ENCODE measurements around the gene KLHDC9. TPM values are rescaled to one million over a fixed set of nuclear protein-coding genes. Genes with fewer than 3 reads are reported as not detected.
"Not testable (repeated sequence)": the region's sequence is repeated elsewhere in the genome, so short reads cannot be mapped to it uniquely, and the experiment has no call there.

Gene KLHDC9
- total RNA-seq, 1 experiment from 2014 or later: 6.1 TPM

- not testable (repeated sequence) for H3K9me2 ChIP-seq (replicated peaks; ENCODE audit: insufficient read depth, low read length); H3K9ac ChIP-seq (ENCODE audit: low read length); H3K4me3 ChIP-seq (ENCODE audit: low read length); DNase-seq; H3K9me3 ChIP-seq (ENCODE audit: low read length); H3K4me2 ChIP-seq (ENCODE audit: low read depth, low read length, poor library complexity, severe bottlenecking); H4K20me1 ChIP-seq (ENCODE audit: insufficient read depth, low read depth, low read length); H2AFZ ChIP-seq (ENCODE audit: low read length); H3K27ac ChIP-seq (ENCODE audit: low read length); H3K27me3 ChIP-seq (ENCODE audit: low read length)
- Histone ChIP-seq H3K79me2 (ENCODE audit: low read length) (peaks cover 79% of the 10 kb centered on the region), H3K4me1 (ENCODE audit: low read length) (peaks cover 20% of the 10 kb centered on the region), H3K36me3 (ENCODE audit: insufficient read depth, low read length) (peaks cover 14% of the 10 kb centered on the region; the same call in 1 of the 2 replicates)
Observed at GRCh38 chr1:161063936-161064335, 34.2 kb upstream of the KLHDC9 start.

- not testable (repeated sequence) for H3K4me2 ChIP-seq (ENCODE audit: low read depth, low read length, poor library complexity, severe bottlenecking); H3K9ac ChIP-seq (ENCODE audit: low read length); H3K27ac ChIP-seq (ENCODE audit: low read length); H4K20me1 ChIP-seq (ENCODE audit: insufficient read depth, low read depth, low read length); H2AFZ ChIP-seq (ENCODE audit: low read length); DNase-seq; H3K27me3 ChIP-seq (ENCODE audit: low read length); H3K9me2 ChIP-seq (replicated peaks; ENCODE audit: insufficient read depth, low read length); H3K9me3 ChIP-seq (ENCODE audit: low read length); H3K4me3 ChIP-seq (ENCODE audit: low read length); H3K36me3 ChIP-seq (ENCODE audit: insufficient read depth, low read length)
- H3K4me1 ChIP-seq (ENCODE audit: low read length): peaks cover 28% of the 10 kb centered on the region
- H3K79me2 ChIP-seq (ENCODE audit: low read length): peaks cover 81% of the 10 kb centered on the region
Observed at GRCh38 chr1:161065681-161066080, 32.5 kb upstream of the KLHDC9 start.

GRCh38 chr1:161066694-161067093, 31.5 kb upstream of the KLHDC9 start:
- no peak overlapping the region for H2AFZ ChIP-seq (ENCODE audit: low read length)
- peaks cover 30% of the 10 kb centered on the region for H3K4me1 ChIP-seq (ENCODE audit: low read length)
- no peaks in the 10 kb centered on the region for H3K9me3 ChIP-seq (ENCODE audit: low read length)
- no peaks in the 10 kb centered on the region; the same call in 1 of the 2 replicates for H4K20me1 ChIP-seq (ENCODE audit: insufficient read depth, low read depth, low read length)
- H3K4me3 ChIP-seq (ENCODE audit: low read length): no peak overlapping the region
- H3K9me2 ChIP-seq (replicated peaks; ENCODE audit: insufficient read depth, low read length): no peaks in the 10 kb centered on the region
- no peak overlapping the region for H3K4me2 ChIP-seq (ENCODE audit: low read depth, low read length, poor library complexity, severe bottlenecking)
- no peak overlapping the region for H3K27ac ChIP-seq (ENCODE audit: low read length)
- no peak for DNase-seq
- peaks cover 9% of the 10 kb centered on the region; the same call in 1 of the 2 replicates for H3K36me3 ChIP-seq (ENCODE audit: insufficient read depth, low read length)
- H3K9ac ChIP-seq (ENCODE audit: low read length): no peak overlapping the region
- peaks cover 73% of the 10 kb centered on the region for H3K79me2 ChIP-seq (ENCODE audit: low read length)
- H3K27me3 ChIP-seq (ENCODE audit: low read length): no peaks in the 10 kb centered on the region

GRCh38 chr1:161068306-161069234, 29.6 kb upstream of the KLHDC9 start:
- Histone ChIP-seq H3K79me2 (ENCODE audit: low read length) (peaks cover 59% of the 10 kb centered on the region), H3K9me2 (replicated peaks; ENCODE audit: insufficient read depth, low read length) (no peaks in the 10 kb centered on the region), H3K9ac (ENCODE audit: low read length) (peak overlapping the region; percentile 99), H3K4me1 (ENCODE audit: low read length) (peaks cover 30% of the 10 kb centered on the region), H3K27me3 (ENCODE audit: low read length) (no peaks in the 10 kb centered on the region), H4K20me1 (ENCODE audit: insufficient read depth, low read depth, low read length) (no peaks in the 10 kb centered on the region; the same call in 1 of the 2 replicates), H3K4me2 (ENCODE audit: low read depth, low read length, poor library complexity, severe bottlenecking) (peak overlapping the region; percentile 98), H3K9me3 (ENCODE audit: low read length) (no peaks in the 10 kb centered on the region), H3K4me3 (ENCODE audit: low read length) (peak overlapping the region; percentile 97), H2AFZ (ENCODE audit: low read length) (no peak overlapping the region), H3K36me3 (ENCODE audit: insufficient read depth, low read length) (peaks cover 6% of the 10 kb centered on the region; the same call in 1 of the 2 replicates), H3K27ac (ENCODE audit: low read length) (peak overlapping the region; percentile 94)
- peak; percentile 88 for DNase-seq

GRCh38 chr1:161069241-161069640, 28.9 kb upstream of the KLHDC9 start:
- Histone ChIP-seq H3K79me2 (ENCODE audit: low read length) (peaks cover 53% of the 10 kb centered on the region), H3K9ac (ENCODE audit: low read length) (peak overlapping the region; percentile 99), H3K9me2 (replicated peaks; ENCODE audit: insufficient read depth, low read length) (no peaks in the 10 kb centered on the region), H3K36me3 (ENCODE audit: insufficient read depth, low read length) (peaks cover 6% of the 10 kb centered on the region; the same call in 1 of the 2 replicates), H3K27ac (ENCODE audit: low read length) (peak overlapping the region; percentile 94), H3K27me3 (ENCODE audit: low read length) (no peaks in the 10 kb centered on the region), H3K4me2 (ENCODE audit: low read depth, low read length, poor library complexity, severe bottlenecking) (peak overlapping the region; percentile 98), H4K20me1 (ENCODE audit: insufficient read depth, low read depth, low read length) (no peaks in the 10 kb centered on the region; the same call in 1 of the 2 replicates), H3K4me1 (ENCODE audit: low read length) (peaks cover 30% of the 10 kb centered on the region), H2AFZ (ENCODE audit: low read length) (no peak overlapping the region), H3K4me3 (ENCODE audit: low read length) (peak overlapping the region; percentile 97), H3K9me3 (ENCODE audit: low read length) (no peaks in the 10 kb centered on the region)
- peak; percentile 58 for DNase-seq

- DNase-seq: peak; percentile 96
- Histone ChIP-seq H3K36me3 (ENCODE audit: insufficient read depth, low read length) (peaks cover 6% of the 10 kb centered on the region; the same call in 1 of the 2 replicates), H3K27me3 (ENCODE audit: low read length) (no peaks in the 10 kb centered on the region), H3K9ac (ENCODE audit: low read length) (peak within 1 kb of the TSS; percentile 99), H3K9me2 (replicated peaks; ENCODE audit: insufficient read depth, low read length) (no peaks in the 10 kb centered on the region), H3K4me3 (ENCODE audit: low read length) (peak within 1 kb of the TSS; percentile 97), H3K79me2 (ENCODE audit: low read length) (peaks cover 48% of the 10 kb centered on the region), H3K4me2 (ENCODE audit: low read depth, low read length, poor library complexity, severe bottlenecking) (peak within 1 kb of the TSS; percentile 98), H3K9me3 (ENCODE audit: low read length) (no peaks in the 10 kb centered on the region), H3K27ac (ENCODE audit: low read length) (peak within 1 kb of the TSS; percentile 94), H2AFZ (ENCODE audit: low read length) (peak within 1 kb of the TSS; percentile 87; the same call in 1 of the 2 replicates), H4K20me1 (ENCODE audit: insufficient read depth, low read depth, low read length) (no peaks in the 10 kb centered on the region; the same call in 1 of the 2 replicates), H3K4me1 (ENCODE audit: low read length) (peaks cover 30% of the 10 kb centered on the region)
Observed at GRCh38 chr1:161069731-161070270, 28.4 kb upstream of the KLHDC9 start, which contains the start of gene ARHGAP30. ARHGAP30 (minus strand) TSS chr1:161069891; CDS start chr1:161069624, 267 bp downstream.

GRCh38 chr1:161070761-161071160, 27.4 kb upstream of the KLHDC9 start:
- Histone ChIP-seq H3K9ac (ENCODE audit: low read length) (no peak overlapping the region), H4K20me1 (ENCODE audit: insufficient read depth, low read depth, low read length) (no peaks in the 10 kb centered on the region; the same call in 1 of the 2 replicates), H3K4me2 (ENCODE audit: low read depth, low read length, poor library complexity, severe bottlenecking) (peak overlapping the region; percentile 98), H3K27me3 (ENCODE audit: low read length) (no peaks in the 10 kb centered on the region), H3K36me3 (ENCODE audit: insufficient read depth, low read length) (peaks cover 6% of the 10 kb centered on the region; the same call in 1 of the 2 replicates), H3K9me3 (ENCODE audit: low read length) (no peaks in the 10 kb centered on the region), H2AFZ (ENCODE audit: low read length) (0 out of 2 replicates have a peak overlapping the region, but pooled peaks have one; percentile 76), H3K4me1 (ENCODE audit: low read length) (peaks cover 30% of the 10 kb centered on the region), H3K9me2 (replicated peaks; ENCODE audit: insufficient read depth, low read length) (no peaks in the 10 kb centered on the region), H3K4me3 (ENCODE audit: low read length) (no peak overlapping the region), H3K79me2 (ENCODE audit: low read length) (peaks cover 41% of the 10 kb centered on the region), H3K27ac (ENCODE audit: low read length) (peak overlapping the region; percentile 94; the same call in 1 of the 2 replicates)
- no peak for DNase-seq

- Histone ChIP-seq H3K4me2 (ENCODE audit: low read depth, low read length, poor library complexity, severe bottlenecking) (no peak overlapping the region), H4K20me1 (ENCODE audit: insufficient read depth, low read depth, low read length) (no peaks in the 10 kb centered on the region; the same call in 1 of the 2 replicates), H3K9me2 (replicated peaks; ENCODE audit: insufficient read depth, low read length) (no peaks in the 10 kb centered on the region), H3K27me3 (ENCODE audit: low read length) (no peaks in the 10 kb centered on the region), H2AFZ (ENCODE audit: low read length) (no peak overlapping the region), H3K4me3 (ENCODE audit: low read length) (no peak overlapping the region), H3K4me1 (ENCODE audit: low read length) (peaks cover 26% of the 10 kb centered on the region), H3K27ac (ENCODE audit: low read length) (no peak overlapping the region), H3K9me3 (ENCODE audit: low read length) (no peaks in the 10 kb centered on the region), H3K79me2 (ENCODE audit: low read length) (peaks cover 30% of the 10 kb centered on the region), H3K9ac (ENCODE audit: low read length) (no peak overlapping the region), H3K36me3 (ENCODE audit: insufficient read depth, low read length) (peaks cover 2% of the 10 kb centered on the region; the same call in 1 of the 2 replicates)
- peak; percentile 78 for DNase-seq
Observed at GRCh38 chr1:161071886-161072371, 26.2 kb upstream of the KLHDC9 start.

Measured in Karpas-422 (cell line).